Endothelial cell of umbilical vein (primary cell): ENCODE measurements around the gene DTWD2. TPM values are rescaled to one million over a fixed set of nuclear protein-coding genes. Genes with fewer than 3 reads are reported as not detected.
"Not testable (repeated sequence)": the region's sequence is repeated elsewhere in the genome, so short reads cannot be mapped to it uniquely, and the experiment has no call there.

Experiments
- BruUV-seq: library from RNA; stranded (reverse); fragments of 400-500 nt; replicated peaks from 2 replicates; lab custom pipeline; 2021; lab: Mats Ljungman, UMichigan
- CTCF ChIA-PET: fragments of 300-600, 350-600 bp; sonication (Branson Sonifier 250); formaldehyde crosslinking; loops from one replicate; lab custom pipeline; 2021; ENCODE audit warnings: antibody characterized with exemption, inconsistent platforms; lab: Charles Lee
- POLR2A ChIA-PET: fragments of 300-600, 350-600 bp; sonication (Branson Sonifier 250); formaldehyde crosslinking; loops from one replicate; lab custom pipeline; 2021; ENCODE audit warnings: antibody characterized with exemption, inconsistent platforms; lab: Charles Lee
- DNase-seq: peaks from one replicate; pipeline ENCODE4 v3.0.0-alpha.2; 2011; ENCODE audit warnings: low read depth, low spot score
- FAIRE-seq: peaks from 2 replicates; lab custom pipeline; 2011; peaks lifted over from hg19 to GRCh38; lab: Jason Lieb, UNC
- H2AFZ ChIP-seq: 2 replicates; pipeline ENCODE4 v1.6.0; 2012; ENCODE audit warnings: low read depth, low read length, control low read depth, inconsistent platforms
- H3K27ac ChIP-seq: 2 replicates; pipeline ENCODE4 v1.5.1; 2011; ENCODE audit warnings: low read depth, mild to moderate bottlenecking, control low read depth, low read length, moderate library complexity; ENCODE audit not compliant: insufficient read depth
- H3K27me3 ChIP-seq, 2 experiments: 2 replicates each; pipeline versions ENCODE4 v1.6.0 to v1.6.1; 2011; ENCODE audit warnings: low read length in 2 of 2, mixed read lengths in 1 of 2; ENCODE audit not compliant: control insufficient read depth in 2 of 2, insufficient read depth in 2 of 2
- H3K36me3 ChIP-seq, 2 experiments: 2 replicates in 1 of 2; 3 replicates in 1 of 2; pipeline ENCODE4 v1.5.1; 2011; ENCODE audit warnings: low read length in 2 of 2, mild to moderate bottlenecking in 1 of 2, moderate library complexity in 1 of 2; ENCODE audit not compliant: control insufficient read depth in 2 of 2, insufficient read depth in 2 of 2; ENCODE audit errors: extremely low read depth in 1 of 2
- H3K4me1 ChIP-seq: 3 replicates; pipeline ENCODE4 v1.5.1; 2011; ENCODE audit warnings: mild to moderate bottlenecking, low read length; ENCODE audit not compliant: control insufficient read depth, insufficient read depth; ENCODE audit errors: extremely low read depth
- H3K4me2 ChIP-seq: 2 replicates; pipeline ENCODE4 v1.6.1; 2011; ENCODE audit warnings: low read length, control low read depth, mixed read lengths; ENCODE audit not compliant: insufficient read depth
- H3K4me3 ChIP-seq, 3 experiments: fragments of 200-600 bp in 1 of 3; sonication (generic), shearing (Covaris generic) in 1 of 3; replicated peaks in 1 of 3; 2 replicates each; pipeline ENCODE4 v1.5.1; 2011 to 2016; ENCODE audit warnings: control low read depth in 3 of 3, low read length in 3 of 3, mild to moderate bottlenecking in 2 of 3, inconsistent platforms in 1 of 3, low read depth in 1 of 3, moderate library complexity in 1 of 3; ENCODE audit not compliant: insufficient read depth in 1 of 3
- H3K79me2 ChIP-seq: 2 replicates; pipeline ENCODE4 v1.6.0; 2012; ENCODE audit warnings: low read length, inconsistent platforms; ENCODE audit not compliant: control insufficient read depth, insufficient read depth
- H3K9ac ChIP-seq: replicated peaks from 2 replicates; pipeline ENCODE3; 2011; ENCODE audit warnings: low read length, control low read depth; ENCODE audit not compliant: insufficient read depth; ENCODE audit errors: extremely low read depth
- H3K9me1 ChIP-seq: replicated peaks from 3 replicates; pipeline ENCODE4 v1.6.0; 2011; ENCODE audit warnings: mild to moderate bottlenecking, low read length; ENCODE audit not compliant: control insufficient read depth, insufficient read depth; ENCODE audit errors: extremely low read depth
- H3K9me3 ChIP-seq: replicated peaks from 2 replicates; pipeline ENCODE4 v1.5.1; 2012; ENCODE audit warnings: low read length, inconsistent platforms; ENCODE audit not compliant: control insufficient read depth, insufficient read depth
- H4K20me1 ChIP-seq: replicated peaks from 2 replicates; pipeline ENCODE3; 2011; ENCODE audit warnings: mild to moderate bottlenecking, low read length; ENCODE audit not compliant: control insufficient read depth, insufficient read depth; ENCODE audit errors: extremely low read depth
- EZH2 ChIP-seq: IDR thresholded peaks from 2 replicates; pipeline ENCODE4 v1.6.1; 2012; ENCODE audit warnings: borderline replicate concordance, low read depth, mild to moderate bottlenecking, moderate library complexity, low read length, inconsistent platforms; ENCODE audit not compliant: severe bottlenecking
- FOS ChIP-seq: IDR thresholded peaks from 2 replicates; pipeline ENCODE4 v1.6.1; 2011; ENCODE audit warnings: mild to moderate bottlenecking, low read length, moderate library complexity, borderline replicate concordance; ENCODE audit not compliant: insufficient read depth
- GATA2 ChIP-seq: IDR thresholded peaks from 2 replicates; pipeline ENCODE4 v1.7.0; 2011; ENCODE audit warnings: low read depth, mild to moderate bottlenecking, moderate library complexity, mixed read lengths, low read length; ENCODE audit not compliant: insufficient read length, insufficient read depth
- JUN ChIP-seq: IDR thresholded peaks from 2 replicates; pipeline ENCODE4 v1.6.1; 2011; ENCODE audit warnings: borderline replicate concordance, low read depth; ENCODE audit not compliant: insufficient read length, insufficient read depth
- MYC ChIP-seq: IDR thresholded peaks from one replicate; pipeline ENCODE4 v1.6.1; 2011; ENCODE audit warnings: mild to moderate bottlenecking, low read depth, low read length
- POLR2A ChIP-seq: IDR thresholded peaks from 2 replicates; pipeline ENCODE4 v1.6.1; 2012; ENCODE audit warnings: low read depth, mild to moderate bottlenecking, control low read depth, low read length
- POLR2AphosphoS5 ChIP-seq: IDR thresholded peaks from 2 replicates; pipeline ENCODE4 v1.6.1; 2012; ENCODE audit warnings: low read depth, mild to moderate bottlenecking, control low read depth, low read length, moderate library complexity; ENCODE audit not compliant: insufficient read depth
- dilution Hi-C: fragments of 300-500 bp; cut with MboI; formaldehyde crosslinking; loops from one replicate; pipeline ENCODE4 v1.15.0; 2019; ENCODE audit warnings: low sequenced_read_pairs; ENCODE audit not compliant: extremely low pct_ligation_motif_present
- intact Hi-C: fragments of 100-400 bp; cut with micrococcal nuclease; formaldehyde crosslinking; loops from one replicate; pipeline ENCODE4 v1.10.0; 2022
- polyA plus RNA-seq, 4 experiments: library from polyadenylated mRNA; depleted of rRNA in 3 of 4; stranded (reverse) in 3 of 4; unstranded in 1 of 4; fragments of >200 nt; gene quantifications; 2 replicates each; pipeline versions ENCODE4 v1.2.1 to v1.2.3, GENCODE V29; 2011 to 2012; ENCODE audit warnings: missing spikeins in 1 of 4
- total RNA-seq: library from RNA; stranded (reverse); gene quantifications from 2 replicates; pipeline ENCODE4 v1.2.3, GENCODE V29; 2021
- TF ChIP-seq, protein P1 (sequence below), 2 donors: IDR thresholded peaks; 1 replicate in 1 of 2; 2 replicates in 1 of 2; pipeline ENCODE4 v1.5.1; 2011; ENCODE audit warnings: low read length in 2 of 2, mild to moderate bottlenecking in 2 of 2, moderate library complexity in 2 of 2, control low read depth in 1 of 2, inconsistent platforms in 1 of 2, low read depth in 1 of 2; ENCODE audit not compliant: insufficient read depth in 1 of 2; ENCODE audit errors: extremely low read depth in 1 of 2
- TF ChIP-seq, protein P2 (sequence below): IDR thresholded peaks from 2 replicates; pipeline ENCODE4 v1.6.1; 2011; ENCODE audit not compliant: insufficient read depth, insufficient read length

DTWD2 gene
- total and polyA plus RNA-seq, 2 donors (not counting 3 experiments of a cell fraction or from before 2014, with no cell fraction given): 0.99 to 1.1 TPM

DNA sequence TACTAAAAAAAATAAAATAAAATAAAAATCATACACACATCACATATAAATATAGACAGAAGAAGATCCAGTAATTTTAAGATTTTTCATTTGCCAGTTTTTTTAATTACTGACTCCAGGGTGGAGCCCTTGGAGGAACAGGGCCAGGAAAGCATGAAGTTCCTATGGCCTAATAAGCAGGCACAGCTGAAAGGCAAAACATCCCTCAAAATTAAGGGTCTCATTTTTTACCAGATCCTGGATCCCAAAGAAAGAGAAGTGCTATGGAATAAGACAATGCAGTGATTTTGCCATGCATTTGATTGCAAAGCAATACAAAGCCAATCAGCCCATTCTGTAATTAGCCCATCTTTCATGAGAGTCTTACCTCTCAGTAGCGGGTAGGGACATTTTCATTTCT is 11.3 kb upstream of the DTWD2 start:
- no peak overlapping the region for H2AFZ ChIP-seq
- intact Hi-C loops: no loop called here
- H3K27me3 ChIP-seq: no peaks in the 10 kb centered on the region
- H3K9me3 ChIP-seq: no peaks in the 10 kb centered on the region
- H4K20me1 ChIP-seq: no peaks in the 10 kb centered on the region
- H3K9ac ChIP-seq: no peak overlapping the region
- TF ChIP-seq, protein P1, sequence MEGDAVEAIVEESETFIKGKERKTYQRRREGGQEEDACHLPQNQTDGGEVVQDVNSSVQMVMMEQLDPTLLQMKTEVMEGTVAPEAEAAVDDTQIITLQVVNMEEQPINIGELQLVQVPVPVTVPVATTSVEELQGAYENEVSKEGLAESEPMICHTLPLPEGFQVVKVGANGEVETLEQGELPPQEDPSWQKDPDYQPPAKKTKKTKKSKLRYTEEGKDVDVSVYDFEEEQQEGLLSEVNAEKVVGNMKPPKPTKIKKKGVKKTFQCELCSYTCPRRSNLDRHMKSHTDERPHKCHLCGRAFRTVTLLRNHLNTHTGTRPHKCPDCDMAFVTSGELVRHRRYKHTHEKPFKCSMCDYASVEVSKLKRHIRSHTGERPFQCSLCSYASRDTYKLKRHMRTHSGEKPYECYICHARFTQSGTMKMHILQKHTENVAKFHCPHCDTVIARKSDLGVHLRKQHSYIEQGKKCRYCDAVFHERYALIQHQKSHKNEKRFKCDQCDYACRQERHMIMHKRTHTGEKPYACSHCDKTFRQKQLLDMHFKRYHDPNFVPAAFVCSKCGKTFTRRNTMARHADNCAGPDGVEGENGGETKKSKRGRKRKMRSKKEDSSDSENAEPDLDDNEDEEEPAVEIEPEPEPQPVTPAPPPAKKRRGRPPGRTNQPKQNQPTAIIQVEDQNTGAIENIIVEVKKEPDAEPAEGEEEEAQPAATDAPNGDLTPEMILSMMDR (IDR thresholded peaks at IDR 0.05; ENCODE audit: extremely low read depth in 1 of 2, insufficient read depth in 1 of 2, low read depth in 1 of 2, low read length in 2 of 2): no peak
- TF ChIP-seq MYC: no peak
- TF ChIP-seq, protein P2, sequence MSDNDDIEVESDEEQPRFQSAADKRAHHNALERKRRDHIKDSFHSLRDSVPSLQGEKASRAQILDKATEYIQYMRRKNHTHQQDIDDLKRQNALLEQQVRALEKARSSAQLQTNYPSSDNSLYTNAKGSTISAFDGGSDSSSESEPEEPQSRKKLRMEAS: no peak
- no peak for TF ChIP-seq EZH2
- TF ChIP-seq POLR2AphosphoS5: no peak
- no peak for TF ChIP-seq GATA2
- no peak for TF ChIP-seq JUN
- no peak for TF ChIP-seq POLR2A
- no peak for TF ChIP-seq FOS
- no peak overlapping the region for H3K4me2 ChIP-seq
- no peaks in the 10 kb centered on the region for H3K36me3 ChIP-seq
- POLR2A ChIA-PET: no interaction called here
- no peaks in the 10 kb centered on the region for H3K9me1 ChIP-seq
- dilution Hi-C loops: no loop called here
- H3K4me1 ChIP-seq: no peaks in the 10 kb centered on the region
- no peak overlapping the region for H3K4me3 ChIP-seq
- no peaks in the 10 kb centered on the region for H3K79me2 ChIP-seq
- no peak overlapping the region for H3K27ac ChIP-seq
- BruUV-seq: no TSS peak
- CTCF ChIA-PET: no interaction called here
- DNase-seq (no peak), FAIRE-seq (no peak)

DNA sequence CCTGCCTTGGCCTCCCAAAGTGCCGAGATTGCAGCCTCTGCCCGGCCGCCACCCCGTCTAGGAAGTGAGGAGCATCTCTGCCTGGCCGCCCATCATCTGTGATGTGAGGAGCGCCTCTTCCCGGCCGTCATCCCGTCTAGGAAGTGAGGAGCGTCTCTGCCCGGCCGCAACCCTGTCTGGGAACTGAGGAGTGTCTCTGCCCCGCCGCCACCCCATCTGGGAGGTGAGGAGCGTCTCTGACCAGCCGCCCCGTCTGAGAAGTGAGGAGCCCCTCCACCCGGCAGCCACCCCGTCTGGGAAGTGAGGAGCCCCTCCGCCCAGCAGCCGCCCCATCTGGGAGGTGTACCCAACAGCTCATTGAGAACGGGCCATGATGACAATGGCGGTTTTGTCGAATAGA is 10.5 kb upstream of the DTWD2 start:
- H3K9ac ChIP-seq, H3K27ac ChIP-seq, H3K27me3 ChIP-seq, intact Hi-C loops, H3K4me3 ChIP-seq, H3K4me2 ChIP-seq, H3K9me3 ChIP-seq, BruUV-seq, H3K9me1 ChIP-seq, CTCF ChIA-PET, dilution Hi-C loops, FAIRE-seq, H4K20me1 ChIP-seq, POLR2A ChIA-PET, H3K4me1 ChIP-seq, H3K79me2 ChIP-seq, H3K36me3 ChIP-seq, H2AFZ ChIP-seq, DNase-seq: not testable (repeated sequence)
